Stimulated activated CD4-positive, alpha-beta T cell treated with anti-CD3 and anti-CD28 coated beads, Interleukin-2, amount 100 ng/mL, for 4 hours (primary cell): Measurements from ENCODE around the gene TMEM200C.
"Not testable (repeated sequence)": the region's sequence is repeated elsewhere in the genome, so short reads cannot be mapped to it uniquely, and the experiment has no call there.

ENCODE experiments used
- DNase-seq: peaks from one replicate; pipeline ENCODE4 v3.0.0-alpha.2; 2020; ENCODE audit warnings: low read depth

The TMEM200C gene

DNA sequence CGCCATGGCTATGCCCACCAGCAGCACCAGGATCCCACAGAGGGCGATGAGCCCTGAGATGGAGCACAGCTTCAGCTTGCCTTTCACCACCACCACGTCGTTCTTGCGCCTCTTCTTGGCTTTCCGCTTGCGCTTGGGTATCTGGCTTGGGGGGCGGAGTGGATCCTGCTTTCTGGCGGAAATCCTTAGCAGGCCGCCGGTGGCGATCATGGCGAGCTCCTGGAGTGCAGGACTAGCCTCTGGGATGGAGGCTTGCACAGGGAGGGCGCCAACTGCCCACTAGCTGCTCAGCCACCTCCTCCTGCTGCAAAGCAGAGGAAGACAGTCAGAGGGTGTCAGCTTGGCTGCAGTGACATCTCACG, 3.5 kb downstream of the TMEM200C start:
- no peak for DNase-seq

DNA sequence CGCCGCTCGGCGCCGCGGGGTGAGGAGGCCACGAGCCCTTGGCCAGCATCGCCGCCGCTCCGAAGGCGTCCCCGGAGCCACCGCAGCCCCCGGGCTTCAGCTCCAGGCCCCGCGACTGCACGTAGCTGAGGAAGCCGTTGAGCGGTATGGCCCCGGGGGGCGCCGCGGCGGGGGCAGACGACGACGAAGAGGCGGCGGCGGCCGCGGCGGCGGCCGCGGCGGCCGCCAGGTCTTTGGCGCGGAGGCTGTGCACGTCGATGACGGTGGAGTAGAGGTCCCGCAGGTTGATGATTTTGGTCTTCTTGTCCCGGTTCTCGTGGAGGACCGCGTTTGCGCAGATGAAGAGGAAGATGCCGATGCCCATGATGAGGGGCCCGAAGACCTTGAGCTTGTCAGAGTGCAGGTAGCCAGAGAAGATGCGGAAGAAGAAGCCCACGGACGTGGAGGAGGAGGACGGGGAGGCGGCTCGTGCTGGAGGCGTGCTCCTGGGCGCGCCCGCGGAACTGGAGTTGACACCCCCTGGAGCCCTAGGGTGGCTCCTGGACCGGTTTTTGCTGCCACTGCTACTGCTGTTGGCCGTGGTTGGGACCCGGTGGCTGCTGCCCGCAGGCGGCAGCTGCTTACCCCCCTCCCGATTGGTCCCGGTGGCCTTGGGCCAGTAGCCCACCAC, 4.0 kb downstream of the TMEM200C start:
- no peak for DNase-seq

DNA sequence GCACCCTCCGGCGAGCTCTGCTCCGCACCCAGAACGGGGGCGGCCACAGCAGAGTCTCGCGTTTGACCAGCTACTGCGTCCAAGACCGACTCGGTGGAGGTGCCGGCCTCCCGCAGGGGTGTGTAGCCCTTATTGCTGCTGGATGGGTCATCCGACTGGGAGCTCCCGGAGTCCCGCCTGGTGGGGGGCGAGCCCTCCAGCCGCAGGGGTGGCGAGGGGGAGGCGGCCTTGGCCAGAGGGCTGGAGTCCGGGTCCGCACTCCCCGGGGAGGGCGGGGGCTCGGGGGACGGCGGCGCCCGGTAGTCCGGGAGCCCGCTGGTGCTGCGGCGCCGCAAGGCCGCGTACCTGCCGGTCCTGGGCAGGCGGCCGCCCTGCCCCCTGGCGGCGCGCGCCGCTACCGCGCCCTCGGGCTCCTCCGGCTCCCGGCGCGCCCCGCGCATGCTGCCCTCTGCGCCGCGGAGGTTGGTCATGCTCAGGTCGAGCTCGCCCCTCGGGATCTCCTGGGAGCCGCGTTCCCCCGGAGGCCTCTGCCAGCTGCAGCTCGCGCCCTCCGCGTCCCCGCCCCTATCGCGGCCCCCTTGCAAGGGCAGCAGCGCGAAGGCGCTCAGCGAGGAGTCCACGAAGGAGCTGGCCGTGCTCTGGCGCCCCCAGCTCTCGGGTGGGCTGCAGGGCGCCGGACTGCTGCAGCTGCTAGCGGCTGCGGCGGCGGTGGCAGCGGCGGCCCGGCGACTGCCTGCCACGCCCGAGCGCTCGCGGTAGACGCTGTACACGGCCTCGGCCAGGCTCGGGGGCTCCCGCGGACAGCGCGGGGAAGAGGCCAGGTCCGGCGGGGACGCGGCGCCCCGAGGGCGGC, 4.8 kb downstream of the TMEM200C start:
- peak; percentile 9 for DNase-seq

DNA sequence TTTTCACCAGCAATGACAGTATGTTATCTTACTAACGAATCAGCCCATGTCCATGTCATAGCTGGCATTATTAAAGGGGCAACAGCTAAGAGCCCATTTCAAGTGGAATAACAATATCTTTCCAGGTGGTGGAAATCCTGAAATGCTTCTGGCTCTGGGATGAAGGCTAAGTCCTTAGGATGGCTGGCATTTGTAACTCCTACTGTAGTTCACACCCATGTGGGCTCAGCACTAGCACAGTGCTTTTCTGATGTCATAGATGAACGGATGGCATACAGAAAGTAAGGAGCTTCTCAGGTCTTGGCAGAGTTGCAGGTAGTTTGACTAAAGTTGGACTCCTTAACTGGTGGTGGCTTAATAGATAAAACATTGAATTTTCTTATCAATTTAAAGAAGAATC, 10.0 kb downstream of the TMEM200C start:
- no peak for DNase-seq

DNA sequence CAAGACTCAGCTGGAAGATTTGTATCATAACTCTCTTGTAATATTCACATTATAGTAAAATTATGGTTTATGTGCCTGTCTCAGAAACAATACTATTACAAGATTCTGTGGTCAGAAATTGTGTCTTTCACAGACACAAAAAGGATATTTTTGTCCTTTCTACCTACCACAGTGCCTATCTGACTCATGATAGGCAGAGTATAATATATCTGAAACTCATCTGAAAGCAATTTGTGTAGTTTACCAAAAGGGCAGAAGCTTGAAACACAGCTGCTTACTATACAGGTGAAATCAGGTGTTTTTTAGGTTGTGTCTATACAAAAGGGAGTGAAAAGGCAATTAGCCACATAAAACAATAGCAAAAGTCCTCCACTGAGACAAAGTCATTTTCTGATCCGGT, 10.9 kb downstream of the TMEM200C start:
- DNase-seq: no peak

DNA sequence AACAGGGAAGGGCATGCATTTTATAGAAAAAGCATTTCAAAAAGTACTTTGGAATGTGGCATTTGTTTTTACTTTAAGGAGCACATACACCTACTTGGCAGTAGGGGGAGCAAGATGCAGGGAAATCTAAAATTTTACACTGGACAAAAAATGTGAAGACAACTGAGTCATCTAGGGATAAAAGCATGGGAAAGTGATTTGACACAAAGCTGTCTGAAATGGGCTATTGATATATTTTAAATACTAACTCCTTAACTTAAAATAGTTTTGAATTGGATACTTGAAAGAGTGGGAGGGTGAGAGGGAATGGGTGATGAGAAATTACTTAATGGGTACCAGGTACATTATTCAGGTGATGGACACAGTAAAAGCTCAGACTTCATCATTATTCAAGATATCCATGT, 15.8 kb downstream of the TMEM200C start:
- no peak for DNase-seq

DNA sequence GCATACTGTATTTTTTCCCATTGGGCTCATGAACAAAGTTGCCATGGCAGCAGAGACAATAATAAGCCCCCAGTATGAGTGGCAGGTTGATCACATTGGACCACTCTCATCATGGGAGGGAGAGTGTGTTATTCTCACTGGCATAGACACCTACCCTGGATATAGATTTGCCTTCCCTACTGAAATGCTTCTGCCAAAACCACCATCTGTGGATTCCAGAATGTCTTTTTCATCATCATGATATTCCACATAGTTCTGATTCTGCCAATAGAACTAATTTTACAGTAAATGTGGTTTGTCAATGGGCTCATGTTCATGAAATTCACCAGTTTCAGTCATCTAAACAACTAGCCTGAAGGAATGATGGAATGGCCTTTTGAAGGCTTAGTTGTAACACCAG, 18.4 kb downstream of the TMEM200C start:
- no peak for DNase-seq

DNA sequence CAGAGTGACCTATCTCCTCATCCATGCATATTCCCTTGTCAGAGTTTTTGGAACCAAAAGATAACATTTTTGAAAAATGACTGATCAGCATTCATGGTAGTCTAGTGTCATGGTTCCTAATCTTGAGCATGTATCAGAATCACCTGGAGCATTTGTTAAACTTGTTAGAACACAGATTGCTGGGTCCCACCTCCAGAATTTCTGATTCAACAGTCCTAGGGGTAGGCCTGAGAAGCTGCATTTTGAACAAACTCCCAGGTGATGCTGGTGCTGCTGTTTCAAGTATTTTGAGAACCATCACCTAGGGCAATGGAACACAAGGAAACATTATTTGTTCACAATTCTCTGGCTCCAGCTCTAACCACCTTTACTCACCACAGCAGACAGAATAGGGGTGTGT, 21.0 kb downstream of the TMEM200C start:
- DNase-seq: no peak

DNA sequence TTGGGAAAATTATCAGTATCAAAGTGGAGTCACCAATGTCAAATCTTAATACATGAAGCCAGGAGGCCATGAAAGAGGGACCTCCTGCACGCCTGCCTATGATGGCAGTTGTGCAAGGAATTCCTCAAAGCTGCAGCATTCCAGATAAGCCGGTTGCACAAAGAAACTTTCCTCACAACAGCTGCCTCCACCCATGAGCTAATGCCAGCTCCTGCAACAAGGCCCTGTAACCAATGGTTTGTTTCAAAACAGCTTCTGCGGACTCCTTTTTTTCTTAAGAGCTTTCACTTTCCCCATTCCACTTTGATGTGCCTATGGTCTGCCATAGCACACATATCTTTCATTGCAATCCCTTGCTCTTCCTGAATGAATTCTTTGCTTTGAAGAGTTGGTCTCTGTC, 22.4 kb downstream of the TMEM200C start:
- DNase-seq: no peak

DNA sequence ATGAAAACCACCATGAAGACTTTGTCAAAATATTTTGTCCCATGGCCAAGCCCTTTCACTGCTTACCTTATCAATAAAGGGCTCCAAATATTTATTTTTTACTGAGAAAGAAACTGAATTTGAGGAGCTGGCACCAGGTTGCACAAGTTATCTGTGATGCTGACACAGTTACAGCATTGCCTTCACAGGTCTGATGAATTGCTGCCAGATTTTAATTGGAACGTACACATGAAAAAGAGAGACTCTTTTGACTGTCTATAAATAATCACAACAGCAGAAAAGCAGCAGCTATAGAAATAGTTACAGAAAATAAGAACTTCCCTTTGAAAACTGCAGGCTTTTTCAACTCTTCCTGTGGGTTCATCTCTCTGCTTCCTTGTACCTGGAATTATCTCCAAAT, 23.9 kb downstream of the TMEM200C start:
- DNase-seq: no peak

DNA sequence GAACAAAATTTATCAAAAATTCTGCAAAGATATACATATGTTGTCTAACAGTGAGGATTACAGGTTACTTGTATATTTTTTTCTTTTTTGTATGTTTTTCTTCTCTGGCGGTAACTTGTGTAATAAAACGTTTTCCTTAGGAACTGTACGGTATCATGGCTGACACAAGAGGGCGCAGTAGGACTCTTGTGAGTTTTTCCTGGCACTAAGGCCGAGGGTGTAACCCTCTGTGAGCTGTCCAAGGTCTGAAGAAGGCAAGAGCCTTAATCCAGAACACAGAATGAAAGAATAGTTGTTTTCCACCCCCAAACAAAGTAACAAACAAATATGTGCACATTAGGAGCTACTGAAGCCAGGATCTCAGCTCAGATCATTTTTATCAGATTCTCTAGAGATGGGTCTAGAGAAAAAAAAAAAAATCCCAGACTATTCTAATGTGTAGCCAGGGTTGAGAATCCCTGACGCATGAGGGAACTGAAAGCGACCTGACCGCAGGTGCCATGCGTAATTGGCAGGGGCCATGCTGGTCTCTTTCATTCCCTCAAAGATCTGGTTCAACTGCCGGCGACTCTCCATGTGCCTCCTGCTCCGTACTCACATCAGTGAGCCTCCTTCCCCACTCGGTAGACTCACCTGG, 27.0 kb downstream of the TMEM200C start:
- no peak for DNase-seq

DNA sequence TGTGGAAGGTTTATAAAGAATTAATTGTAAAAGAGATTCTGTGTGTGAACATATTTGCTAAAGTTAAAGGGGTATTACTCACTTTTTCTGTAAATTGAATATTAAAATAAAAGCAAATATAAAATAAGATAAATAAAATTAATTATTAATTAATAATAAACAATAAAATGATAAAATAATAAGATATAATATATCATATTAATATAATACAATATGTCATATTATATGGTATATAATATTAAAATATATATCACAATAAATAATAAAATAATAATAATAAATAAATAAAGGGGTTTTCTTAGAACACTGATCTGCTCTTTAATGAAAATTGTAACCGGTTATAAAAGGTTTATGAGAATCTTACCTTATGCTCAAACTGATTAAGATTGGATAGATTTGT, 29.8 kb downstream of the TMEM200C start:
- no peak for DNase-seq

DNA sequence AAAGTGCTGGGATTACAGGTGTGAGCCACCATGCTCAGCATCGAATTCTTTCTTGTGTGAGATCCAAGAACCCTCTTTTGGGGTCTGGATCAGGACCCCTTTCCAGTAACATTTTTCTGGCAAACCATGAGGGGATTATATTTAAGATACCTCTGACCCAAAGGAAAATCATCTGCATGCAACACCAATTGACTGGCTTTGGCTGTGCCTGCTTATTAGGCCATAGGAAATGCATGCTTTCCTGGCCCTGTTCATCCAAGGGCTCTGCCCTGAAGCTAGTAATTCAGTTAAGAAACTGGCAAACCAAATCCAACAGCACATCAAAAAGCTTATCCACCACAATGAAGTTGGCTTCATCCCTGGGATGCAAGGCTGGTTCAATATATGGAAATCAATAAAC, 33.2 kb downstream of the TMEM200C start:
- not testable (repeated sequence) for DNase-seq

DNA sequence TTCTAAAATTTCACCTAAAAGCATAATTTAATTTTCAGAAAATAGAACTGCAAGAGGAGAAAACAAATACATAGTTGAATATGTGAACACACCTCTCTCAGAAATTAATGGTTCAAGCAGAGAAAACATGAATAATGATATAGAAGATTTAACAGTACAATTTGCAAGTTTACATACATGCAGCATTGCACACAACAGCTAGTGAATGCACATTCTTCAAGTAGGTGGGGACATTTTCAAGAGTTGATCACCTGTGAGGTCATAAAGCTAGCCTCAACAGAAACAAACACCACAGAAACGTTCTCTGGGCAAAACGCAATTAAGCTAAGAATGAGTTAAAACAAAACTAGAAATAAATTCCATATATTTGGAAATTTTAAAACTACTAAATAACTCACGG, 38.1 kb downstream of the TMEM200C start:
- no peak for DNase-seq

DNA sequence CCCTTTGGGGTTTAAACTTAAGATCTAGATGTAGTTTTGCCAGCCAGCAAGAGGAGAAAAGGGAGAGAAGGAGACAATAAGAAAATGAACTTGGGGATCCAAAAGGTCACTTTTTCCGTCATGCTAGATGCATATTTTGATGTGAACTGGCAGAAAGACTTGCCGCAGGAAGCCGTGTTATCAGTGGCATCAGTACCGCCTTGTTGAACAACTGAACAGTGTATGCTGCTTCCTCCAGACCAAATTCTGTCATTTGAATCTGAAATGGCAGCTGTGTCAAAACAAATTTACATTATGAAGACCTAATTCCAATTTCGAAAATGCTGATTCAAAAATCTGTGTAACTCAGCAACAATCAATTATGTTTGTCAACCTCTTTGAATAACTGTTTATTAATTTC, 42.1 kb downstream of the TMEM200C start:
- no peak for DNase-seq

DNA sequence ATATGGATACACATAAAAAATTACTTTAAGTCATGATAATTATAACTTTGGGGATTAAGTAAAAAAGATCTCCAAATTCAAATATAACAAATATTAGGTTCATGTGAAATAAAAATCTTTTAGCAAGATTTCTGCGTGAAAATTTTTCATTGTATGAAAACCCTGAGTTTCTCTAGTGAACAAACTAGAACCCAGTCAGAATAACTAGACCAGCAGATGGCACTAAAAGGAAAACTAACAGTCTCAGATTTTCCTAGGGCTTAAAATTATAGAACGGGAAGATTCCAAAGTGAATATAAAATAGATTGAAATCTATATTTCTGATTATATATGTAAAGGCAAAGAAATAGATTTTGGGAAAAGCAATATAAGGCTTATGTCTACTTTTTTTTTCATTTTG, 43.3 kb downstream of the TMEM200C start:
- DNase-seq: no peak

DNA sequence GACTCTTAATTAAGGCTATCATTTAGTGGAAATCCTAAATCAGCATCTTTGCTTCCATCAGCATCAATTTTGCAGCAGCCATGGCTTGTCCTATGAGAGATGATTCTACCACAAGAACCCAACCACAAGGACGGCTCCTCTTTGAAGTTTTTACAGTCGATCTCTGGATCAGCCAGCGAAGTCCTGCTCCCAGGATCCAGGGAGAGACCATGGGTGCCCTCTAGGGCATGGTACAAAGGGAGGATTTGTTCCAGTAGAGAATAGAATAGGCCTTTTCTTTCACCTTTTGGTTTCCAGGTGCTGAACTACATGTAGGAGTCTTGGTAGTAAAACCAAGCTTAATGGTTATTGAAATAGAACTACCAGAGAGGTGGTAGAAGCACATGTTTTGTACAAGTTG, 52.7 kb downstream of the TMEM200C start:
- DNase-seq: no peak

DNA sequence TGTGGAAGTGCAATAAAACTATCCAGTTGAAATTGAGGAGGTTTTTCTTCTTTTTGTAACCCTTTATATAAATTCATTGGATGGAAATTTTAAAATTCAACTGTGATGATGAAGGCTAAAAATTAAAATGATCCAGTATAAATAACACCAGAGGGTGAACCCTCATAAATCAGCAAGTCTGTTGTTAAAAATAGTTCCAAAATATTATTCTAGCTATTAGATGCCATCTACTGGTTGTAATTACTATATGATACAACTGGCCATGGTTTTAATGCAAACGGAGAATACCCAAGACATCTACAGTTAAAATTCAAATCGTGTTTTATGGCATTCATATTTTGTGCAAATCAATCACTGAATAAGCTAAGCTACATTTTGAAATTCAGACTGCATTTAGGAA, 53.8 kb downstream of the TMEM200C start:
- no peak for DNase-seq

DNA sequence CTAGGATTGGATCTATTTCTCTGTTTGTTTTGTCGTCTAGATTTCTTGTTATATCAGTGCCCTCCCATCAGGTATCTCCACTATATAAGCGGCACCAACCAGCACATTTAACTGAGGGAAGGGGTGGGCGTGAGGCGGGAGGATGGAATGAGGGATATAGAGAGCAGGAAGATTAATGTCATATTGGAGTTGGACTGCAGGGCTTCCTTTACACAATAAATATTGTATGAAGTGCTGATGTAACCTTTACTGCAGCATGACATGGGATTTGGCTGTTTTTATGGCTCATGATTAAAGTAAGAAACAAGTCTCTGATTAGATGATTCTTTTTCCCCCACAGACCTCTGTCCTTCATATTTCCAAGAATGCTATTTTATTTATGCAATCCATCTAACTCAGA, 54.8 kb downstream of the TMEM200C start:
- DNase-seq: no peak

DNA sequence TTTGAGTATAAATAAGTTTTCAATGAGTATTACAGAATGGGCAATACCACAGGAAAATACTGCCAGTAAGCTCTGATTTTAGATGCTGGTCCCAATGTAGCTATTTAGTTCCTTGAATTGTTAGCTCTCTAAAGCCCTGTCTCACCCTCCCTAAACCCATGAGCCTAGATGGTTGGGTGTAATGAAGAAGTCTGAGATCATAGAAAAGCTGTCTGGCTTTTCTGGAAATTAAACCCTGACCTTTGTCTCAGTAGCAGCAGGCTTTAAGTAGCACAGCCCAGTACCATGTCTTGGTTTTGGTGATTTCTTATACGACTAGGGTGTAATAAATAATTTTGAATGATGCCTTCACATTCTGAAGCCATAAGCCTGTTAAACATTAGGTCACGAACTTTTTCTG, 55.3 kb downstream of the TMEM200C start:
- DNase-seq: no peak

DNA sequence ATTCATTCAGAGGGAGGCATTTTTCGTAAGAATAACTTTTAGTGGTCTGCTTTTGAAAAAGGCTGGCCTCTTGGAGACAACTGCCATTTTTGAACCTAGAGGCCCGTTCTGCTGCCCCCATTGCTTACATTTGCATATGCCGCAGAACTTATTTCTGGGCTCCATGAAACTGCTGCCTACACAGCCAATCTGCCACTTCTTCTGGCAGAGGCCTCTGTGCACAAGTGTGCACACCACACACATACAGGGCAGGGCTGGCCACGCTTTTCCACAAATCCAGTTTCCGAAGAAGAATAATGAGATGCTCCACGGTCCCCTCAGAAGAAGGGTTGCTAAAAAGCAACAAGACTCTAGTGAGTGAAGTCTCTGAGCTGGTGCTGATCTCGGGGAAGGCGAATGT, 56.2 kb downstream of the TMEM200C start:
- no peak for DNase-seq
